IPS-NIHi7 (cell line): ENCODE results near the gene HAND2.

Source experiments
- DNase-seq: peaks from one replicate; pipeline ENCODE4 v3.0.0; 2012; ENCODE audit warnings: mixed read lengths; ENCODE audit errors: extremely low spot score

HAND2 gene

GRCh38 chr4:173478201-173478912 lies 51.7 kb downstream of the HAND2 start:
- DNase-seq = no peak

GRCh38 chr4:173477016-173477415 lies 53.0 kb downstream of the HAND2 start:
- no peak for DNase-seq
